Measurements from ENCODE around the gene SHFL.

Gene SHFL

GRCh38 chr19:10120538-10121189 is 34.5 kb downstream of the SHFL start:
- peak overlapping the region; percentile 13; the same call in 1 of the 2 replicates for H3K4me3 ChIP-seq (ENCODE audit: low read depth, low read length)
- TF ChIP-seq, protein P1, sequence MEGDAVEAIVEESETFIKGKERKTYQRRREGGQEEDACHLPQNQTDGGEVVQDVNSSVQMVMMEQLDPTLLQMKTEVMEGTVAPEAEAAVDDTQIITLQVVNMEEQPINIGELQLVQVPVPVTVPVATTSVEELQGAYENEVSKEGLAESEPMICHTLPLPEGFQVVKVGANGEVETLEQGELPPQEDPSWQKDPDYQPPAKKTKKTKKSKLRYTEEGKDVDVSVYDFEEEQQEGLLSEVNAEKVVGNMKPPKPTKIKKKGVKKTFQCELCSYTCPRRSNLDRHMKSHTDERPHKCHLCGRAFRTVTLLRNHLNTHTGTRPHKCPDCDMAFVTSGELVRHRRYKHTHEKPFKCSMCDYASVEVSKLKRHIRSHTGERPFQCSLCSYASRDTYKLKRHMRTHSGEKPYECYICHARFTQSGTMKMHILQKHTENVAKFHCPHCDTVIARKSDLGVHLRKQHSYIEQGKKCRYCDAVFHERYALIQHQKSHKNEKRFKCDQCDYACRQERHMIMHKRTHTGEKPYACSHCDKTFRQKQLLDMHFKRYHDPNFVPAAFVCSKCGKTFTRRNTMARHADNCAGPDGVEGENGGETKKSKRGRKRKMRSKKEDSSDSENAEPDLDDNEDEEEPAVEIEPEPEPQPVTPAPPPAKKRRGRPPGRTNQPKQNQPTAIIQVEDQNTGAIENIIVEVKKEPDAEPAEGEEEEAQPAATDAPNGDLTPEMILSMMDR (IDR thresholded peaks at IDR 0.05; ENCODE audit: low read depth, low read length) = no peak

DNA sequence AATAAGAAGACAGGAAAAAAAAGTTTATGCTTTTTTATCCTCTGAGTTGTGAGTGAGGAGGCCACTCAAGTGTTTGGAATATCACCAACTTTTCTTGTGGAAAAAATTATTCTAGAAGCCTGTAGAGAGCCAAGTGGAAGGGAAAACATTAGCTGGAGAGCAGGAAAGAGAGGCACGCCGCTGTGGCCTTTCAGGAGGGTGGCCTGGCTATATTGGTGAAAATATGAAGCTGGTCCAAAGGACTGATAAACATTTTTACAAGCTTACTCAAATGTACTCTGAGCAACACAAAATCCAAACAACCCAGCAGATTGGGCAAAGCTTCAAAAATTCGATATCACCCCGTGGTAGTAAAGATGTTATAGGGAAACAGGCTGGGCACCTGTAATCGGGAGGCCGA is 35.9 kb downstream of the SHFL start:
- no peak overlapping the region for H3K4me3 ChIP-seq (ENCODE audit: low read depth, low read length)
- TF ChIP-seq, protein P1 (IDR thresholded peaks at IDR 0.05; ENCODE audit: low read depth, low read length) = no peak

GRCh38 chr19:10124429-10124828 is 38.3 kb downstream of the SHFL start:
- TF ChIP-seq, protein P1 (IDR thresholded peaks at IDR 0.05; ENCODE audit: low read depth, low read length) = no peak
- H3K4me3 ChIP-seq (ENCODE audit: low read depth, low read length) = no peak overlapping the region

GRCh38 chr19:10126213-10126639 is 40.1 kb downstream of the SHFL start:
- TF ChIP-seq, protein P1 (IDR thresholded peaks at IDR 0.05; ENCODE audit: low read depth, low read length) = no peak

GRCh38 chr19:10132905-10133304 is 46.8 kb downstream of the SHFL start:
- TF ChIP-seq, protein P1 (IDR thresholded peaks at IDR 0.05; ENCODE audit: low read depth, low read length) = no peak
- H3K4me3 ChIP-seq (ENCODE audit: low read depth, low read length) = no peak overlapping the region

More at GRCh38 chr19:10126213-10126639, 40.1 kb downstream of the SHFL start:
- H3K4me3 ChIP-seq (ENCODE audit: low read depth, low read length) = no peak overlapping the region

DNA sequence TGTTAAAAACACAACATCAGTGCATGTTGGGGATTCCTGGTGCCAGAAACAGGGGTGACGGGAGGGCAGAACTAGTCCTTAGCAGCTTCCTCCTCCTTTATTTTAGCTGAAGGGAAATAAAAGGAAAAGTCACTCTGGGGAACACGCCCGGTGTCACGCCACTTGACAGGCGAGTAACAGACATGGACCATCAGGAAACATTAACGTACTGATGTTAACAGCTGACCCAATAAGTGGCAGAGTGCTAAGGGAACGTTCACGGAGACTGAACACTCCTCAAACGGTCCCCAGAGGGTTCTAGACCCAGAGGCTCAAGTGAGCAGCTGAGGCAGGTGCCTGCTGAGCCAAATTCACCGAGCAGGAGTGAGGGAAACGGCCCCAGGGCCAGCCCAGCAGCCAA is 47.5 kb downstream of the SHFL start:
- TF ChIP-seq, protein P1 (IDR thresholded peaks at IDR 0.05; ENCODE audit: low read depth, low read length) = no peak
- no peak overlapping the region for H3K4me3 ChIP-seq (ENCODE audit: low read depth, low read length)

DNA sequence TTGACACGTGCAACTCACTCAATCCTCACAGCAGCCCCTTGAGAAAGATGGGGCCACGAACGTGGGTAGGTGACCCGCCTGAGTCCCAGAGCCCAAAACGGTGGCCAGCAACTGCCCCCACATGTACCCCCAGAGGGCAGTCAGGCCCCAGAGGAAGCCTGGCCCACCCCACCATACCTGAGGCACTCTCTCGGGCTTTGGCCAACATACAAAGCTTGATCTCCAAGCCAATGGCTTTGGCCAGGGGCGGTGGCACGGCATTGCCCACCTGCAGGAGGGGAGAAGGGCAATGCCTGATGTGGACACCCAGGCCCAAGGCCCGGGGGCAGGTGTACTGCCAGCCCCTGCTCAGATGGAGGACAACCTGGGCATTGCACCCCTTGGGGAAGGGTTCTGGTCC is 47.9 kb downstream of the SHFL start:
- H3K4me3 ChIP-seq (ENCODE audit: low read depth, low read length) = no peak overlapping the region
- TF ChIP-seq, protein P1 (IDR thresholded peaks at IDR 0.05; ENCODE audit: low read depth, low read length) = no peak
